H9 (cell line): Measurements from ENCODE around the gene DDOST. TPM values are rescaled to one million over a fixed set of nuclear protein-coding genes. Genes with fewer than 3 reads are reported as not detected.

ENCODE experiments used
- DNase-seq: peaks from one replicate; pipeline ENCODE4 v3.0.0-alpha.2; 2017
- H2AFZ ChIP-seq: one replicate; pipeline ENCODE4 v1.6.1; 2013; ENCODE audit warnings: mild to moderate bottlenecking, low read length, control low read depth, moderate library complexity
- H2AK5ac ChIP-seq: 2 replicates; pipeline ENCODE4 v1.6.1; 2013; ENCODE audit warnings: low read length, control low read depth, mixed read lengths; ENCODE audit not compliant: insufficient read length
- H2BK120ac ChIP-seq: one replicate; pipeline ENCODE4 v1.6.1; 2013; ENCODE audit warnings: low read depth, mild to moderate bottlenecking, low read length, control low read depth, inconsistent platforms; ENCODE audit not compliant: poor library complexity, severe bottlenecking
- H2BK12ac ChIP-seq: 2 replicates; pipeline ENCODE4 v1.6.1; 2013; ENCODE audit warnings: low read length, control low read depth, mixed read lengths, low read depth; ENCODE audit not compliant: insufficient read length
- H2BK15ac ChIP-seq: 2 replicates; pipeline ENCODE4 v1.6.1; 2013; ENCODE audit warnings: low read depth, low read length, control low read depth
- H2BK20ac ChIP-seq: one replicate; pipeline ENCODE4 v1.6.1; 2013; ENCODE audit warnings: low read depth, mild to moderate bottlenecking, low read length, control low read depth, inconsistent platforms; ENCODE audit not compliant: poor library complexity, severe bottlenecking
- H2BK5ac ChIP-seq: 2 replicates; pipeline ENCODE4 v1.6.1; 2013; ENCODE audit warnings: low read length, control low read depth, mixed read lengths; ENCODE audit not compliant: insufficient read length
- H3K14ac ChIP-seq: 2 replicates; pipeline ENCODE4 v1.6.1; 2013; ENCODE audit warnings: low read length, control low read depth; ENCODE audit not compliant: insufficient read depth
- H3K18ac ChIP-seq: 2 replicates; pipeline ENCODE4 v1.6.1; 2013; ENCODE audit warnings: low read depth, mild to moderate bottlenecking, mixed read lengths, low read length, control low read depth; ENCODE audit not compliant: insufficient read length
- H3K23ac ChIP-seq: 2 replicates; pipeline ENCODE4 v1.6.1; 2013; ENCODE audit warnings: low read length, control low read depth, mixed read lengths, low read depth; ENCODE audit not compliant: insufficient read length
- H3K23me2 ChIP-seq: 2 replicates; pipeline ENCODE4 v1.6.1; 2013; ENCODE audit warnings: low read depth, mild to moderate bottlenecking, mixed read lengths, low read length, control low read depth; ENCODE audit not compliant: insufficient read length, poor library complexity, severe bottlenecking
- H3K27ac ChIP-seq: 2 replicates; pipeline ENCODE4 v1.5.1; 2013; ENCODE audit warnings: low read length, control low read depth, mixed read lengths, low read depth; ENCODE audit not compliant: insufficient read length
- H3K27me3 ChIP-seq: 2 replicates; pipeline ENCODE4 v1.6.1; 2013; ENCODE audit warnings: low read length, control low read depth, inconsistent platforms; ENCODE audit not compliant: insufficient read depth
- H3K4ac ChIP-seq: 2 replicates; pipeline ENCODE4 v1.6.1; 2013; ENCODE audit warnings: low read depth, mild to moderate bottlenecking, control low read depth, inconsistent platforms, low read length, moderate library complexity
- H3K4me1 ChIP-seq: 2 replicates; pipeline ENCODE4 v1.6.1; 2013; ENCODE audit warnings: low read length, control low read depth, inconsistent platforms; ENCODE audit not compliant: insufficient read depth
- H3K4me2 ChIP-seq: 2 replicates; pipeline ENCODE4 v1.6.1; 2013; ENCODE audit warnings: low read length, control low read depth, mixed read lengths; ENCODE audit not compliant: insufficient read length, insufficient read depth
- H3K56ac ChIP-seq: 2 replicates; pipeline ENCODE4 v1.6.1; 2013; ENCODE audit warnings: low read depth, mild to moderate bottlenecking, mixed read lengths, low read length, control low read depth; ENCODE audit not compliant: insufficient read length
- H3K79me1 ChIP-seq: 2 replicates; pipeline ENCODE4 v1.6.1; 2013; ENCODE audit warnings: low read depth, mild to moderate bottlenecking, moderate library complexity, low read length, control low read depth, inconsistent platforms; ENCODE audit not compliant: insufficient read depth, poor library complexity, severe bottlenecking
- H3K79me2 ChIP-seq: 2 replicates; pipeline ENCODE4 v1.6.1; 2013; ENCODE audit warnings: low read length, control low read depth, inconsistent platforms; ENCODE audit not compliant: insufficient read depth
- H3K9ac ChIP-seq: 2 replicates; pipeline ENCODE4 v1.6.1; 2013; ENCODE audit warnings: low read length, control low read depth, mixed read lengths; ENCODE audit not compliant: insufficient read length; ENCODE audit errors: extremely low read depth
- H3K9me3 ChIP-seq: one replicate; pipeline ENCODE4 v1.6.1; 2013; ENCODE audit warnings: low read depth, low read length, inconsistent platforms; ENCODE audit not compliant: control insufficient read depth
- H3T11ph ChIP-seq: one replicate; pipeline ENCODE4 v1.6.1; 2013; ENCODE audit warnings: mild to moderate bottlenecking, low read length, control low read depth, inconsistent platforms
- H4K20me1 ChIP-seq: one replicate; pipeline ENCODE4 v1.6.1; 2013; ENCODE audit not compliant: control insufficient read depth, insufficient read length, insufficient read depth
- H4K5ac ChIP-seq: 2 replicates; pipeline ENCODE4 v1.6.1; 2013; ENCODE audit warnings: low read depth, mild to moderate bottlenecking, mixed read lengths, low read length, control low read depth; ENCODE audit not compliant: insufficient read length
- H4K8ac ChIP-seq: replicated peaks from 2 replicates; pipeline ENCODE4 v1.6.1; 2013; ENCODE audit warnings: low read length, control low read depth, mixed read lengths, low read depth; ENCODE audit not compliant: insufficient read length
- H4K91ac ChIP-seq: 2 replicates; pipeline ENCODE4 v1.6.1; 2013; ENCODE audit warnings: low read depth, mild to moderate bottlenecking, moderate library complexity, mixed read lengths, low read length, control low read depth; ENCODE audit not compliant: insufficient read length
- H3K27ac Mint-ChIP-seq, 3 experiments: 2 replicates in 2 of 3; 3 replicates in 1 of 3; pipeline ENCODE4 v1.8.0; 2020 to 2021; ENCODE audit warnings: mixed read lengths in 3 of 3, mild to moderate bottlenecking in 1 of 3, moderate library complexity in 1 of 3
- H3K27me3 Mint-ChIP-seq: 2 replicates; pipeline ENCODE4 v1.8.0; 2021; ENCODE audit warnings: low read depth, mild to moderate bottlenecking, moderate library complexity, mixed read lengths
- H3K36me3 Mint-ChIP-seq, 3 experiments: 2 replicates in 2 of 3; 3 replicates in 1 of 3; pipeline ENCODE4 v1.8.0; 2020 to 2021; ENCODE audit warnings: low read depth in 3 of 3, mixed read lengths in 3 of 3; ENCODE audit not compliant: insufficient read depth in 1 of 3
- H3K4me1 Mint-ChIP-seq, 2 experiments: 2 replicates each; pipeline ENCODE4 v1.8.0; 2020; ENCODE audit warnings: mixed read lengths in 2 of 2
- H3K4me3 Mint-ChIP-seq, 2 experiments: 2 replicates in 1 of 2; 3 replicates in 1 of 2; pipeline ENCODE4 v1.8.0; 2020 to 2021; ENCODE audit warnings: mild to moderate bottlenecking in 2 of 2, mixed read lengths in 2 of 2, moderate library complexity in 1 of 2
- H3K9me3 Mint-ChIP-seq, 2 experiments: 2 replicates in 1 of 2; 3 replicates in 1 of 2; pipeline ENCODE4 v1.8.0; 2020; ENCODE audit warnings: mild to moderate bottlenecking in 2 of 2, mixed read lengths in 2 of 2, moderate library complexity in 1 of 2
- WGBS: extraction: QIAGEN DNeasy Blood & Tissue Kit; methylation state at CpG from one replicate; pipeline ENCODE4 v1.1.7; 2013; ENCODE audit warnings: missing lambda C conversion rate, low lambda C conversion rate, mixed read lengths; ENCODE audit not compliant: insufficient read length; ENCODE audit errors: extremely low coverage; 5-methylcytosine and 5-hydroxymethylcytosine counted together
- total RNA-seq: library from RNA; stranded (reverse); gene quantifications from 2 replicates; pipeline ENCODE4 v1.2.1, GENCODE V29; 2021
- TF ChIP-seq, protein P1 (sequence below): fragments of 200-600 bp; sonication (generic); conservative IDR thresholded peaks from 3 replicates; pipeline ENCODE4 v1.8.0; 2021; ENCODE audit warnings: antibody characterized with exemption, mild to moderate bottlenecking

DDOST gene
- total RNA-seq, 1 experiment from 2014 or later = 255 TPM

DNA sequence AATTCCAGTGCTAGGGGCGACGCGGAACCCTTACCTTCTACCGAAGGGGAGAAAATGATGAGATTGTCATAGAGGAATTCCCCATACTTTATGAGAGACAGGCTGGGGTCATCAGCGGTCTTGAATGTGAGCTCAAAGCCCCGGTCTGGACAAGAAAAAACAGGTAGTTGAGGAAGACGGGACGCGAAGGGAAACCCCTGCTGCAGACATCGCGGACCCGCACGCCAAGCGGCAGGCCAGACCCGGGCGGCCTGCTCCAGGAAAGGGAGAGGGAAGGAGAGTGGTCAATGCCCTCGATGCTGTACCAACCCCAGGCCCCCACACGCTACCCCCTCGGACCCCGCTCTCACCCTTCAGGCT lies 342 bp downstream of the DDOST start:
- peaks cover 7% of the 10 kb centered on the region for H3K79me1 ChIP-seq
- TF ChIP-seq, protein P1, sequence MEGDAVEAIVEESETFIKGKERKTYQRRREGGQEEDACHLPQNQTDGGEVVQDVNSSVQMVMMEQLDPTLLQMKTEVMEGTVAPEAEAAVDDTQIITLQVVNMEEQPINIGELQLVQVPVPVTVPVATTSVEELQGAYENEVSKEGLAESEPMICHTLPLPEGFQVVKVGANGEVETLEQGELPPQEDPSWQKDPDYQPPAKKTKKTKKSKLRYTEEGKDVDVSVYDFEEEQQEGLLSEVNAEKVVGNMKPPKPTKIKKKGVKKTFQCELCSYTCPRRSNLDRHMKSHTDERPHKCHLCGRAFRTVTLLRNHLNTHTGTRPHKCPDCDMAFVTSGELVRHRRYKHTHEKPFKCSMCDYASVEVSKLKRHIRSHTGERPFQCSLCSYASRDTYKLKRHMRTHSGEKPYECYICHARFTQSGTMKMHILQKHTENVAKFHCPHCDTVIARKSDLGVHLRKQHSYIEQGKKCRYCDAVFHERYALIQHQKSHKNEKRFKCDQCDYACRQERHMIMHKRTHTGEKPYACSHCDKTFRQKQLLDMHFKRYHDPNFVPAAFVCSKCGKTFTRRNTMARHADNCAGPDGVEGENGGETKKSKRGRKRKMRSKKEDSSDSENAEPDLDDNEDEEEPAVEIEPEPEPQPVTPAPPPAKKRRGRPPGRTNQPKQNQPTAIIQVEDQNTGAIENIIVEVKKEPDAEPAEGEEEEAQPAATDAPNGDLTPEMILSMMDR = no peak
- H3K27me3 ChIP-seq = no peaks in the 10 kb centered on the region
- H3K14ac ChIP-seq = peak overlapping the region; percentile 22; the same call in 1 of the 2 replicates
- no peak overlapping the region for H2BK12ac ChIP-seq
- H4K8ac ChIP-seq = no peak overlapping the region
- no peak overlapping the region for H4K91ac ChIP-seq
- Mint-ChIP-seq H3K27me3 (no peaks in the 10 kb centered on the region), H3K36me3 (peaks cover 12 to 34% (median 33%) of the 10 kb centered on the region in 3 experiments), H3K27ac (peak overlapping the region; percentile 94 to 99 (median 98); a peak in 6 of 7 replicates), H3K9me3 (no peaks in the 10 kb centered on the region), H3K4me1 (peaks cover 24% of the 10 kb centered on the region in 2 experiments), H3K4me3 (peak overlapping the region; percentile 99 to 100)
- no peak for DNase-seq
- no peak overlapping the region for H2BK20ac ChIP-seq
- peaks cover 5% of the 10 kb centered on the region for H3K23me2 ChIP-seq
- no peaks in the 10 kb centered on the region for H4K20me1 ChIP-seq
- no peak overlapping the region for H2AFZ ChIP-seq
- peak overlapping the region; percentile 98 for H3K4me2 ChIP-seq
- H3K56ac ChIP-seq = no peak overlapping the region
- no CpG with 5 or more reads among the region's 20 CpGs for WGBS
- H3K9me3 ChIP-seq = no peaks in the 10 kb centered on the region
- no peak overlapping the region for H4K5ac ChIP-seq
- H2AK5ac ChIP-seq = no peak overlapping the region
- peaks cover 19% of the 10 kb centered on the region for H3K79me2 ChIP-seq
- peak overlapping the region; percentile 91 for H3K9ac ChIP-seq
- no peak overlapping the region for H3K23ac ChIP-seq
- peak overlapping the region; percentile 22 for H3K18ac ChIP-seq
- no peak overlapping the region for H3K4ac ChIP-seq
- no peak overlapping the region for H2BK120ac ChIP-seq
- H3T11ph ChIP-seq = no peak overlapping the region
- H3K27ac ChIP-seq = no peak overlapping the region
- H2BK15ac ChIP-seq = no peak overlapping the region
- H3K4me1 ChIP-seq = peaks cover 2% of the 10 kb centered on the region; the same call in 1 of the 2 replicates
- H2BK5ac ChIP-seq = no peak overlapping the region
